ENCODE data around the gene TDRD7.
A peak's percentile ranks its signal among the peaks of the same experiment; 100 is the strongest.

TDRD7 gene

GRCh38 chr9:97507428-97507984 is 95.6 kb downstream of the TDRD7 start:
- no peaks in the 10 kb centered on the region for H3K9me3 ChIP-seq (replicated peaks in 1 of 2; ENCODE audit: control insufficient read depth in 2 of 2, insufficient read depth in 1 of 2, low read depth in 1 of 2, low read length in 2 of 2)
- H3K9ac ChIP-seq (ENCODE audit: low read depth, low read length, poor library complexity) = no peak overlapping the region
- H2BK15ac ChIP-seq (ENCODE audit: low read length) = no peak overlapping the region
- no peak overlapping the region for H2AFZ ChIP-seq (ENCODE audit: low read length)
- no peak overlapping the region for H4K8ac ChIP-seq (ENCODE audit: low read depth, low read length)
- H2AK5ac ChIP-seq (ENCODE audit: low read depth, low read length) = no peak overlapping the region
- H3K18ac ChIP-seq (ENCODE audit: low read length) = no peak overlapping the region
- no peak overlapping the region for H3K14ac ChIP-seq (ENCODE audit: low read length)
- H3K4me3 ChIP-seq (ENCODE audit: low read length in 2 of 2) = no peak overlapping the region
- no CpG with 5 or more reads among the region's 5 CpGs for WGBS, 2 donors (ENCODE audit: extremely low coverage in 2 of 2, insufficient read length in 2 of 2, insufficient replicate concordance in 1 of 2)
- no peak overlapping the region for H3K4me2 ChIP-seq (ENCODE audit: insufficient read depth, low read length, poor library complexity, severe bottlenecking)
- no peak overlapping the region for H2BK120ac ChIP-seq (ENCODE audit: low read depth, low read length)
- H3K23ac ChIP-seq (ENCODE audit: low read depth, low read length, poor library complexity) = no peak overlapping the region
- H2BK5ac ChIP-seq (ENCODE audit: low read length) = no peak overlapping the region
- H3K27me3 ChIP-seq (ENCODE audit: control insufficient read depth in 3 of 3, insufficient read depth in 3 of 3, low read depth in 1 of 3, low read length in 3 of 3) = peaks cover 5 to 40% (median 26%) of the 10 kb centered on the region in 3 experiments
- H3K27ac ChIP-seq (replicated peaks; ENCODE audit: low read length) = no peak overlapping the region
- H2BK12ac ChIP-seq (ENCODE audit: low read length) = no peak overlapping the region
- no peak overlapping the region for H4K91ac ChIP-seq (ENCODE audit: low read depth, low read length, poor library complexity)
- no peaks in the 10 kb centered on the region for H3K36me3 ChIP-seq (replicated peaks in 1 of 2; ENCODE audit: control insufficient read depth in 2 of 2, insufficient read depth in 2 of 2, low read length in 2 of 2)
- no peak overlapping the region for H3K4ac ChIP-seq (ENCODE audit: low read length)
- no peak for DNase-seq (ENCODE audit: low spot score)
- H3K4me1 ChIP-seq (ENCODE audit: control insufficient read depth in 2 of 2, insufficient read depth in 1 of 2, low read depth in 1 of 2, low read length in 2 of 2) = peaks cover 0 to under 1% of the 10 kb centered on the region in 2 donors
- no peaks in the 10 kb centered on the region for H3K79me1 ChIP-seq (ENCODE audit: low read depth, low read length)

GRCh38 chr9:97508852-97509251 is 97.0 kb downstream of the TDRD7 start:
- Histone ChIP-seq H2BK120ac (ENCODE audit: low read depth, low read length) (no peak overlapping the region), H3K79me1 (ENCODE audit: low read depth, low read length) (no peaks in the 10 kb centered on the region), H4K91ac (ENCODE audit: low read depth, low read length, poor library complexity) (no peak overlapping the region), H3K27me3 (ENCODE audit: control insufficient read depth in 3 of 3, insufficient read depth in 3 of 3, low read depth in 1 of 3, low read length in 3 of 3) (peaks cover 0 to 26% (median 12%) of the 10 kb centered on the region in 3 experiments), H2BK15ac (ENCODE audit: low read length) (no peak overlapping the region), H3K4me3 (ENCODE audit: low read length in 2 of 2) (no peak overlapping the region), H3K14ac (ENCODE audit: low read length) (no peak overlapping the region), H2AK5ac (ENCODE audit: low read depth, low read length) (no peak overlapping the region), H2BK5ac (ENCODE audit: low read length) (no peak overlapping the region), H3K27ac (replicated peaks; ENCODE audit: low read length) (no peak overlapping the region), H3K4me2 (ENCODE audit: insufficient read depth, low read length, poor library complexity, severe bottlenecking) (no peak overlapping the region), H2AFZ (ENCODE audit: low read length) (no peak overlapping the region), H3K9ac (ENCODE audit: low read depth, low read length, poor library complexity) (no peak overlapping the region), H3K36me3 (replicated peaks in 1 of 2; ENCODE audit: control insufficient read depth in 2 of 2, insufficient read depth in 2 of 2, low read length in 2 of 2) (no peaks in the 10 kb centered on the region), H3K9me3 (replicated peaks in 1 of 2; ENCODE audit: control insufficient read depth in 2 of 2, insufficient read depth in 1 of 2, low read depth in 1 of 2, low read length in 2 of 2) (no peaks in the 10 kb centered on the region), H4K8ac (ENCODE audit: low read depth, low read length) (no peak overlapping the region), H3K18ac (ENCODE audit: low read length) (no peak overlapping the region), H3K4me1 (ENCODE audit: control insufficient read depth in 2 of 2, insufficient read depth in 1 of 2, low read depth in 1 of 2, low read length in 2 of 2) (no peaks in the 10 kb centered on the region), H2BK12ac (ENCODE audit: low read length) (no peak overlapping the region), H3K4ac (ENCODE audit: low read length) (no peak overlapping the region), H3K23ac (ENCODE audit: low read depth, low read length, poor library complexity) (no peak overlapping the region)
- WGBS, 2 donors (ENCODE audit: extremely low coverage in 2 of 2, insufficient read length in 2 of 2, insufficient replicate concordance in 1 of 2) = no CpG with 5 or more reads among the region's 4 CpGs
- DNase-seq (ENCODE audit: low spot score) = no peak

- Histone ChIP-seq H3K4me2 (ENCODE audit: insufficient read depth, low read length, poor library complexity, severe bottlenecking) (no peak overlapping the region), H3K36me3 (replicated peaks in 1 of 2; ENCODE audit: control insufficient read depth in 2 of 2, insufficient read depth in 2 of 2, low read length in 2 of 2) (no peaks in the 10 kb centered on the region), H3K23ac (ENCODE audit: low read depth, low read length, poor library complexity) (peak overlapping the region; percentile 40), H3K18ac (ENCODE audit: low read length) (no peak overlapping the region), H2BK15ac (ENCODE audit: low read length) (no peak overlapping the region), H3K27me3 (ENCODE audit: control insufficient read depth in 3 of 3, insufficient read depth in 3 of 3, low read depth in 1 of 3, low read length in 3 of 3) (peaks cover 0 to 5% (median 0%) of the 10 kb centered on the region in 3 experiments), H4K91ac (ENCODE audit: low read depth, low read length, poor library complexity) (no peak overlapping the region), H3K4me3 (ENCODE audit: low read length in 2 of 2) (no peak overlapping the region), H4K8ac (ENCODE audit: low read depth, low read length) (no peak overlapping the region), H3K9me3 (replicated peaks in 1 of 2; ENCODE audit: control insufficient read depth in 2 of 2, insufficient read depth in 1 of 2, low read depth in 1 of 2, low read length in 2 of 2) (no peaks in the 10 kb centered on the region), H2BK12ac (ENCODE audit: low read length) (no peak overlapping the region), H2BK5ac (ENCODE audit: low read length) (no peak overlapping the region), H3K4me1 (ENCODE audit: control insufficient read depth in 2 of 2, insufficient read depth in 1 of 2, low read depth in 1 of 2, low read length in 2 of 2) (peaks cover 0 to under 1% of the 10 kb centered on the region in 2 donors), H3K4ac (ENCODE audit: low read length) (no peak overlapping the region), H3K14ac (ENCODE audit: low read length) (no peak overlapping the region), H3K27ac (replicated peaks; ENCODE audit: low read length) (no peak overlapping the region), H3K79me1 (ENCODE audit: low read depth, low read length) (no peaks in the 10 kb centered on the region), H2AFZ (ENCODE audit: low read length) (no peak overlapping the region), H2BK120ac (ENCODE audit: low read depth, low read length) (no peak overlapping the region), H2AK5ac (ENCODE audit: low read depth, low read length) (no peak overlapping the region), H3K9ac (ENCODE audit: low read depth, low read length, poor library complexity) (peak overlapping the region; percentile 27)
- WGBS, 2 donors (ENCODE audit: extremely low coverage in 2 of 2, insufficient read length in 2 of 2, insufficient replicate concordance in 1 of 2) = no CpG with 5 or more reads among the region's 10 CpGs
- no peak for DNase-seq (ENCODE audit: low spot score)
These were observed 99.1 kb downstream of the TDRD7 start for GRCh38 chr9:97510797-97511654.

- Histone ChIP-seq H2BK120ac (ENCODE audit: low read depth, low read length) (no peak overlapping the region), H2BK12ac (ENCODE audit: low read length) (no peak overlapping the region), H3K4me2 (ENCODE audit: insufficient read depth, low read length, poor library complexity, severe bottlenecking) (no peak overlapping the region), H3K27me3 (ENCODE audit: control insufficient read depth in 3 of 3, insufficient read depth in 3 of 3, low read depth in 1 of 3, low read length in 3 of 3) (peaks cover 0 to 4% (median 2%) of the 10 kb centered on the region in 3 experiments), H2AK5ac (ENCODE audit: low read depth, low read length) (no peak overlapping the region), H3K23ac (ENCODE audit: low read depth, low read length, poor library complexity) (no peak overlapping the region), H2BK15ac (ENCODE audit: low read length) (no peak overlapping the region), H4K91ac (ENCODE audit: low read depth, low read length, poor library complexity) (no peak overlapping the region), H3K4me1 (ENCODE audit: control insufficient read depth in 2 of 2, insufficient read depth in 1 of 2, low read depth in 1 of 2, low read length in 2 of 2) (peaks cover 5 to 7% of the 10 kb centered on the region in 2 donors), H3K4ac (ENCODE audit: low read length) (no peak overlapping the region), H3K4me3 (ENCODE audit: low read length in 2 of 2) (no peak overlapping the region), H3K27ac (replicated peaks; ENCODE audit: low read length) (no peak overlapping the region), H3K14ac (ENCODE audit: low read length) (no peak overlapping the region), H4K8ac (ENCODE audit: low read depth, low read length) (no peak overlapping the region), H2BK5ac (ENCODE audit: low read length) (no peak overlapping the region), H3K79me1 (ENCODE audit: low read depth, low read length) (no peaks in the 10 kb centered on the region), H3K36me3 (replicated peaks in 1 of 2; ENCODE audit: control insufficient read depth in 2 of 2, insufficient read depth in 2 of 2, low read length in 2 of 2) (no peaks in the 10 kb centered on the region), H3K18ac (ENCODE audit: low read length) (no peak overlapping the region), H2AFZ (ENCODE audit: low read length) (no peak overlapping the region), H3K9me3 (replicated peaks in 1 of 2; ENCODE audit: control insufficient read depth in 2 of 2, insufficient read depth in 1 of 2, low read depth in 1 of 2, low read length in 2 of 2) (no peaks in the 10 kb centered on the region), H3K9ac (ENCODE audit: low read depth, low read length, poor library complexity) (no peak overlapping the region)
- DNase-seq (ENCODE audit: low spot score) = no peak
- WGBS, 2 donors (ENCODE audit: extremely low coverage in 2 of 2, insufficient read length in 2 of 2, insufficient replicate concordance in 1 of 2) = no CpG with 5 or more reads among the region's 6 CpGs
These were observed 99.9 kb downstream of the TDRD7 start for GRCh38 chr9:97511655-97512427.
